SJSA1 (cell line): ENCODE measurements around the gene IL24. TPM values are rescaled to one million over a fixed set of nuclear protein-coding genes. Genes with fewer than 3 reads are reported as not detected.

Source experiments
- DNase-seq, 2 experiments: peaks; one replicate each; pipeline ENCODE4 v3.0.0-alpha.2; 2015 to 2020; ENCODE audit warnings: low spot score in 2 of 2, low read depth in 1 of 2
- H3K27ac ChIP-seq: fragments of 250-450 bp; sonication (Bioruptor Pico); 2 replicates; pipeline ENCODE4 v1.5.1; 2020; ENCODE audit warnings: mild to moderate bottlenecking, moderate library complexity
- H3K27me3 ChIP-seq: fragments of 250-450 bp; sonication (Bioruptor Pico); replicated peaks from 2 replicates; pipeline ENCODE4 v1.5.1; 2020; ENCODE audit warnings: mild to moderate bottlenecking, moderate library complexity
- H3K36me3 ChIP-seq: fragments of 250-450 bp; sonication (Bioruptor Pico); 2 replicates; pipeline ENCODE4 v1.5.1; 2020; ENCODE audit warnings: mild to moderate bottlenecking
- H3K4me1 ChIP-seq: fragments of 250-450 bp; sonication (Bioruptor Pico); replicated peaks from 2 replicates; pipeline ENCODE4 v1.6.1; 2021; ENCODE audit warnings: mild to moderate bottlenecking
- H3K4me3 ChIP-seq: fragments of 250-450 bp; sonication (Bioruptor Pico); 2 replicates; pipeline ENCODE4 v1.5.1; 2020; ENCODE audit warnings: mild to moderate bottlenecking
- H3K9me3 ChIP-seq: fragments of 250-450 bp; sonication (Bioruptor Pico); replicated peaks from 2 replicates; pipeline ENCODE4 v1.5.1; 2020; ENCODE audit warnings: mild to moderate bottlenecking
- total RNA-seq: library from RNA; depleted of rRNA; stranded (reverse); fragments of >200 nt; shearing (Covaris generic); gene quantifications from 2 replicates; pipeline ENCODE4 v1.2.3, GENCODE V29; 2014

Gene IL24
- total RNA-seq, 1 experiment from 2014 or later: 1.5 TPM

GRCh38 chr1:206887701-206888100 is 9.5 kb upstream of the IL24 start:
- DNase-seq: peak in 1 of 2 experiments; percentile 71
- Histone ChIP-seq H3K36me3 (no peaks in the 10 kb centered on the region), H3K4me3 (no peak overlapping the region), H3K4me1 (peaks cover 57% of the 10 kb centered on the region), H3K9me3 (no peaks in the 10 kb centered on the region), H3K27ac (no peak overlapping the region), H3K27me3 (no peaks in the 10 kb centered on the region)

- peak overlapping the region; percentile 100 for H3K27ac ChIP-seq
- DNase-seq: peak; percentile 90 to 97
- no peaks in the 10 kb centered on the region for H3K9me3 ChIP-seq
- peak overlapping the region; percentile 18 for H3K4me3 ChIP-seq
- no peaks in the 10 kb centered on the region for H3K27me3 ChIP-seq
- H3K36me3 ChIP-seq: no peaks in the 10 kb centered on the region
- peaks cover 72% of the 10 kb centered on the region for H3K4me1 ChIP-seq
Observed at GRCh38 chr1:206890125-206891060, 6.8 kb upstream of the IL24 start.

GRCh38 chr1:206891412-206891811 is 5.8 kb upstream of the IL24 start:
- DNase-seq: peak; percentile 84 to 87
- H3K27ac ChIP-seq: peak overlapping the region; percentile 100
- H3K36me3 ChIP-seq: no peaks in the 10 kb centered on the region
- no peaks in the 10 kb centered on the region for H3K27me3 ChIP-seq
- peaks cover 82% of the 10 kb centered on the region for H3K4me1 ChIP-seq
- no peaks in the 10 kb centered on the region for H3K9me3 ChIP-seq
- H3K4me3 ChIP-seq: peak overlapping the region; percentile 18

- H3K36me3 ChIP-seq: no peaks in the 10 kb centered on the region
Observed at GRCh38 chr1:206892351-206892984, 4.8 kb upstream of the IL24 start.

GRCh38 chr1:206893380-206893779 is 3.9 kb upstream of the IL24 start:
- no peaks in the 10 kb centered on the region for H3K36me3 ChIP-seq
- H3K9me3 ChIP-seq: no peaks in the 10 kb centered on the region
- H3K27ac ChIP-seq: no peak overlapping the region
- peaks cover 85% of the 10 kb centered on the region for H3K4me1 ChIP-seq
- H3K4me3 ChIP-seq: no peak overlapping the region
- no peak for DNase-seq
- no peaks in the 10 kb centered on the region for H3K27me3 ChIP-seq

More at GRCh38 chr1:206892351-206892984, 4.8 kb upstream of the IL24 start:
- no peaks in the 10 kb centered on the region for H3K9me3 ChIP-seq
- H3K27ac ChIP-seq: peak overlapping the region; percentile 100
- H3K4me3 ChIP-seq: no peak overlapping the region
- peaks cover 85% of the 10 kb centered on the region for H3K4me1 ChIP-seq
- no peaks in the 10 kb centered on the region for H3K27me3 ChIP-seq
- no peak for DNase-seq

GRCh38 chr1:206895325-206895724 is 1.9 kb upstream of the IL24 start:
- no peaks in the 10 kb centered on the region for H3K36me3 ChIP-seq
- H3K27me3 ChIP-seq: no peaks in the 10 kb centered on the region
- H3K9me3 ChIP-seq: no peaks in the 10 kb centered on the region
- DNase-seq: no peak
- H3K4me3 ChIP-seq: no peak overlapping the region
- peak overlapping the region; percentile 74 for H3K27ac ChIP-seq
- peaks cover 86% of the 10 kb centered on the region for H3K4me1 ChIP-seq

GRCh38 chr1:206895837-206896242 is 1.4 kb upstream of the IL24 start:
- peak; percentile 75 to 89 for DNase-seq
- Histone ChIP-seq H3K4me1 (peaks cover 80% of the 10 kb centered on the region), H3K9me3 (no peaks in the 10 kb centered on the region), H3K27me3 (no peaks in the 10 kb centered on the region), H3K27ac (peak overlapping the region; percentile 74), H3K36me3 (no peaks in the 10 kb centered on the region), H3K4me3 (no peak overlapping the region)

- no peak for DNase-seq
- H3K36me3 ChIP-seq: no peaks in the 10 kb centered on the region
- H3K27me3 ChIP-seq: no peaks in the 10 kb centered on the region
- H3K27ac ChIP-seq: peak overlapping the region; percentile 74
- peaks cover 76% of the 10 kb centered on the region for H3K4me1 ChIP-seq
- H3K9me3 ChIP-seq: no peaks in the 10 kb centered on the region
- no peak overlapping the region for H3K4me3 ChIP-seq
Observed at GRCh38 chr1:206896261-206896660, 982 bp upstream of the IL24 start.

- Histone ChIP-seq H3K4me3 (no peak overlapping the region), H3K27ac (peak overlapping the region; percentile 85), H3K4me1 (peaks cover 56% of the 10 kb centered on the region), H3K9me3 (no peaks in the 10 kb centered on the region), H3K36me3 (peaks cover 3% of the 10 kb centered on the region; the same call in 1 of the 2 replicates), H3K27me3 (no peaks in the 10 kb centered on the region)
- DNase-seq: peak in 1 of 2 experiments; percentile 73
Observed at GRCh38 chr1:206898089-206898914, 1.1 kb downstream of the IL24 start.

- Histone ChIP-seq H3K4me3 (no peak overlapping the region), H3K27me3 (no peaks in the 10 kb centered on the region), H3K9me3 (no peaks in the 10 kb centered on the region), H3K4me1 (peaks cover 54% of the 10 kb centered on the region), H3K27ac (peak overlapping the region; percentile 85), H3K36me3 (peaks cover 7% of the 10 kb centered on the region)
- no peak for DNase-seq
Observed at GRCh38 chr1:206898915-206899431, 1.7 kb downstream of the IL24 start.

- no peaks in the 10 kb centered on the region for H3K27me3 ChIP-seq
- peaks cover 56% of the 10 kb centered on the region for H3K4me1 ChIP-seq
- no peak for DNase-seq
- H3K4me3 ChIP-seq: no peak overlapping the region
- peaks cover 2% of the 10 kb centered on the region; the same call in 1 of the 2 replicates for H3K9me3 ChIP-seq
- no peak overlapping the region for H3K27ac ChIP-seq
- peaks cover 14% of the 10 kb centered on the region for H3K36me3 ChIP-seq
Observed at GRCh38 chr1:206899717-206900116, 2.5 kb downstream of the IL24 start.

GRCh38 chr1:206900149-206900548 is 2.9 kb downstream of the IL24 start:
- no peaks in the 10 kb centered on the region for H3K27me3 ChIP-seq
- no peak for DNase-seq
- H3K27ac ChIP-seq: no peak overlapping the region
- H3K9me3 ChIP-seq: peaks cover 5% of the 10 kb centered on the region; the same call in 1 of the 2 replicates
- peaks cover 56% of the 10 kb centered on the region for H3K4me1 ChIP-seq
- H3K4me3 ChIP-seq: no peak overlapping the region
- peaks cover 18% of the 10 kb centered on the region for H3K36me3 ChIP-seq

- H3K9me3 ChIP-seq: peaks cover 5% of the 10 kb centered on the region; the same call in 1 of the 2 replicates
- peaks cover 54% of the 10 kb centered on the region for H3K4me1 ChIP-seq
- H3K36me3 ChIP-seq: peaks cover 18% of the 10 kb centered on the region
- H3K27me3 ChIP-seq: no peaks in the 10 kb centered on the region
- DNase-seq: no peak
- no peak overlapping the region for H3K4me3 ChIP-seq
- no peak overlapping the region for H3K27ac ChIP-seq
Observed at GRCh38 chr1:206901944-206902343, 4.7 kb downstream of the IL24 start.
